Endodermal cell (in vitro differentiated cells): Measurements from ENCODE around the gene MR1. TPM values are rescaled to one million over a fixed set of nuclear protein-coding genes. Genes with fewer than 3 reads are reported as not detected.

Experiments used
- DNase-seq: peaks from one replicate; pipeline ENCODE4 v3.0.0-alpha.2; 2017
- H3K27ac ChIP-seq: 2 replicates; pipeline ENCODE4 v1.5.1; 2013; ENCODE audit warnings: mild to moderate bottlenecking, low read depth, low read length, moderate library complexity
- H3K27me3 ChIP-seq: 2 replicates; pipeline ENCODE4 v1.6.1; 2013; ENCODE audit warnings: mild to moderate bottlenecking, low read length, moderate library complexity; ENCODE audit not compliant: insufficient read depth, control insufficient read depth, poor library complexity, severe bottlenecking
- H3K36me3 ChIP-seq: 2 replicates; pipeline ENCODE4 v1.7.0; 2013; ENCODE audit warnings: mild to moderate bottlenecking, low read length, moderate library complexity; ENCODE audit not compliant: control insufficient read depth, insufficient read depth
- H3K4me1 ChIP-seq: one replicate; pipeline ENCODE4 v1.7.0; 2013; ENCODE audit warnings: low read length; ENCODE audit not compliant: control insufficient read depth, insufficient read depth
- H3K4me3 ChIP-seq: 2 replicates; pipeline ENCODE4 v1.5.1; 2013; ENCODE audit warnings: mild to moderate bottlenecking, low read length, moderate library complexity
- H3K9ac ChIP-seq: 2 replicates; pipeline ENCODE4 v1.6.1; 2013; ENCODE audit warnings: mild to moderate bottlenecking, low read length, moderate library complexity; ENCODE audit not compliant: poor library complexity, severe bottlenecking; ENCODE audit errors: extremely low read depth
- H3K9me3 ChIP-seq: 2 replicates; pipeline ENCODE4 v1.6.1; 2013; ENCODE audit warnings: mild to moderate bottlenecking, low read length, moderate library complexity; ENCODE audit not compliant: control insufficient read depth
- H3K27ac Mint-ChIP-seq: 2 replicates; pipeline ENCODE4 v1.8.0; 2020; ENCODE audit warnings: mixed read lengths
- H3K27me3 Mint-ChIP-seq: 2 replicates; pipeline ENCODE4 v1.8.0; 2021; ENCODE audit warnings: mild to moderate bottlenecking, mixed read lengths; ENCODE audit not compliant: insufficient read depth
- H3K36me3 Mint-ChIP-seq: 2 replicates; pipeline ENCODE4 v1.8.0; 2020; ENCODE audit warnings: low read depth, mixed read lengths
- H3K4me1 Mint-ChIP-seq: 2 replicates; pipeline ENCODE4 v1.8.0; 2020; ENCODE audit warnings: mixed read lengths
- H3K4me3 Mint-ChIP-seq: 2 replicates; pipeline ENCODE4 v1.8.0; 2020; ENCODE audit warnings: mild to moderate bottlenecking, moderate library complexity, mixed read lengths
- H3K9me3 Mint-ChIP-seq: 2 replicates; pipeline ENCODE4 v1.8.0; 2020; ENCODE audit warnings: mild to moderate bottlenecking, mixed read lengths
- WGBS, 2 experiments: methylation state at CpG; one replicate each; pipeline versions ENCODE4 v1.1.5 to v1.1.7; 2013; ENCODE audit warnings: missing lambda C conversion rate in 2 of 2, mixed read lengths in 1 of 2; ENCODE audit not compliant: insufficient coverage in 1 of 2, insufficient read length in 1 of 2; 5-methylcytosine and 5-hydroxymethylcytosine counted together
- total RNA-seq, 2 donors: library from RNA; stranded (reverse); fragmentation: NEBNext Ultra II Directional in 1 of 2; extraction: Animal tissue kit (Norgen Biotek cat#: 25700) in 1 of 2; gene quantifications; 2 replicates in 1 of 2; 3 replicates in 1 of 2; pipeline ENCODE4 v1.2.1, GENCODE V29; 2021
- TF ChIP-seq, protein P1 (sequence below): fragments of 200-600 bp; sonication (generic); conservative IDR thresholded peaks from 2 replicates; pipeline ENCODE4 v1.5.0; 2021; ENCODE audit warnings: antibody characterized with exemption, mild to moderate bottlenecking

MR1 gene
- total RNA-seq, 2 donors from 2014 or later, result 0.22 to 0.35 TPM

DNA sequence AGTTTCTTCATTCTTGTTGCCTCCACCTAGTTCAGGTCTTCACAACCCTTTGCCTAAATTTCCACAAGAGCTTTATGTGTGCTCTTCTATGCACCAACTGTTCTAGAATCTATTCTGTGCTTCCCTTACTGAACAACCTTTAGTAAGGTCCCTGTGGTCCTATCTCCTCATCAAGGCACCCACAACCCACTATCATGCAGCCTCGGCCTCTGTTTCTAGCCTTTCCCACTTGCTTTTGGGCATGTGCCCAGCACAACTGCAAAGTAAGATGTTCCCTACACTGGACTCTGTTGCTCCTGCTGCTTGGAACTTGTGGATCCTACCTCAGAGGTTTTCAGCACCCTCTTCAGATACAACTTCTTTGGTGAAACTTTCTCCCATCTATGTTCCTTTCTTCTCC, 52.3 kb downstream of the MR1 start:
- no peaks in the 10 kb centered on the region for H3K27me3 ChIP-seq
- no peak for DNase-seq
- 95% methylated on average over 1 of the region's 1 CpG; no CpG with 5 or more reads in 1 of the 2 experiments for WGBS, 2 experiments
- peaks cover 9% of the 10 kb centered on the region for H3K4me1 ChIP-seq
- Mint-ChIP-seq H3K27me3 (peaks cover 33% of the 10 kb centered on the region), H3K9me3 (no peaks in the 10 kb centered on the region), H3K4me3 (no peak overlapping the region), H3K4me1 (peaks cover 16% of the 10 kb centered on the region), H3K27ac (no peak overlapping the region), H3K36me3 (peaks cover 4% of the 10 kb centered on the region)
- peaks cover 4% of the 10 kb centered on the region for H3K36me3 ChIP-seq
- TF ChIP-seq, protein P1, sequence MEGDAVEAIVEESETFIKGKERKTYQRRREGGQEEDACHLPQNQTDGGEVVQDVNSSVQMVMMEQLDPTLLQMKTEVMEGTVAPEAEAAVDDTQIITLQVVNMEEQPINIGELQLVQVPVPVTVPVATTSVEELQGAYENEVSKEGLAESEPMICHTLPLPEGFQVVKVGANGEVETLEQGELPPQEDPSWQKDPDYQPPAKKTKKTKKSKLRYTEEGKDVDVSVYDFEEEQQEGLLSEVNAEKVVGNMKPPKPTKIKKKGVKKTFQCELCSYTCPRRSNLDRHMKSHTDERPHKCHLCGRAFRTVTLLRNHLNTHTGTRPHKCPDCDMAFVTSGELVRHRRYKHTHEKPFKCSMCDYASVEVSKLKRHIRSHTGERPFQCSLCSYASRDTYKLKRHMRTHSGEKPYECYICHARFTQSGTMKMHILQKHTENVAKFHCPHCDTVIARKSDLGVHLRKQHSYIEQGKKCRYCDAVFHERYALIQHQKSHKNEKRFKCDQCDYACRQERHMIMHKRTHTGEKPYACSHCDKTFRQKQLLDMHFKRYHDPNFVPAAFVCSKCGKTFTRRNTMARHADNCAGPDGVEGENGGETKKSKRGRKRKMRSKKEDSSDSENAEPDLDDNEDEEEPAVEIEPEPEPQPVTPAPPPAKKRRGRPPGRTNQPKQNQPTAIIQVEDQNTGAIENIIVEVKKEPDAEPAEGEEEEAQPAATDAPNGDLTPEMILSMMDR, result no peak
- H3K9me3 ChIP-seq, result no peaks in the 10 kb centered on the region
- no peak overlapping the region for H3K9ac ChIP-seq
- no peak overlapping the region for H3K4me3 ChIP-seq
- no peak overlapping the region for H3K27ac ChIP-seq

GRCh38 chr1:181086926-181087325, 53.1 kb downstream of the MR1 start:
- Mint-ChIP-seq H3K4me3 (no peak overlapping the region), H3K36me3 (peaks cover 9% of the 10 kb centered on the region), H3K27me3 (peaks cover 33% of the 10 kb centered on the region), H3K9me3 (no peaks in the 10 kb centered on the region), H3K27ac (no peak overlapping the region), H3K4me1 (peaks cover 23% of the 10 kb centered on the region)
- Histone ChIP-seq H3K27me3 (no peaks in the 10 kb centered on the region), H3K9ac (no peak overlapping the region), H3K9me3 (no peaks in the 10 kb centered on the region), H3K36me3 (peaks cover 12% of the 10 kb centered on the region), H3K27ac (no peak overlapping the region), H3K4me1 (peaks cover 9% of the 10 kb centered on the region), H3K4me3 (no peak overlapping the region)
- TF ChIP-seq, protein P1, result no peak
- DNase-seq, result no peak
- 93% methylated on average over 5 of the region's 5 CpGs for WGBS, 2 experiments

DNA sequence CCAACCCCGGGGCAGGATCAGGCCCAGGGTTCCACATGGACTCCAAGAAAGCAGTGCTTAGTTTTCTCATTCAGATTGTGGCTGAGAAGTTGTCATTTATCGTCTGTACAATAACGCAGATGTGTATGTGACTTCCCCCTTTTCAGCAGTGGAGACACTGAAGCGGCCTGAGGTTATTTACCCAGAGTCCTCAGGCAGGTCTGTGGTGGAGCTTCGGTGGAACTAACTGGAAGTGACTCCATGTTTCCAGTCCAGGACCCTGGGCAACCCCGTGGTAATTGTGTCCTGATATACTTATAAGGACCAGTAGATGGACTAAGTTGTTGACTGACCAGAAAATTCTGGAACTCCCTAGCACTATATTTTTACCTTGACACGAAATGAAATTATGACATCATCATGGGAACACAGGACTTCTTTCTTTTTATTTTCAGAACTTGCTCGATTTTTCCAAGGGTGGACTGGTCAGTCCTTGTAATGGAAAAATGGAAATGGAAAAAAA, 53.7 kb downstream of the MR1 start:
- peaks cover 16% of the 10 kb centered on the region for H3K36me3 ChIP-seq
- peaks cover 12% of the 10 kb centered on the region for H3K36me3 Mint-ChIP-seq
- H3K27me3 Mint-ChIP-seq, result peaks cover 33% of the 10 kb centered on the region
- peak overlapping the region; percentile 98 for H3K4me3 ChIP-seq
- no peaks in the 10 kb centered on the region for H3K9me3 ChIP-seq
- no peak overlapping the region for H3K9ac ChIP-seq
- peaks cover 9% of the 10 kb centered on the region for H3K4me1 ChIP-seq
- no peak for DNase-seq
- TF ChIP-seq, protein P1, result no peak
- no peak overlapping the region for H3K27ac ChIP-seq
- H3K4me3 Mint-ChIP-seq, result no peak overlapping the region
- H3K4me1 Mint-ChIP-seq, result peaks cover 26% of the 10 kb centered on the region
- WGBS, 2 experiments, result 89 to 93% methylated on average over 6 to 8 of the region's 8 CpGs
- no peaks in the 10 kb centered on the region for H3K27me3 ChIP-seq
- no peaks in the 10 kb centered on the region for H3K9me3 Mint-ChIP-seq
- H3K27ac Mint-ChIP-seq, result no peak overlapping the region
